Measurements from ENCODE around the gene RAB11B. TPM values are rescaled to one million over a fixed set of nuclear protein-coding genes. Genes with fewer than 3 reads are reported as not detected.

Gene RAB11B
- total and polyA plus RNA-seq, 2 of the 13 experiments (the other 11 are each of a cell fraction or from before 2014, with no cell fraction given) = 6.0 to 28.4 TPM

- TF ChIP-seq PAXIP1 (CRISPR knock-in tag; conservative IDR thresholded peaks at IDR 0.05) (0 out of 2 replicates have a peak, but pooled peaks have one; percentile 16), KAT2B (IDR thresholded peaks at IDR 0.05; ENCODE audit: borderline replicate concordance, low read depth, low read length) (no peak), PCBP1 (IDR thresholded peaks at IDR 0.05; ENCODE audit: borderline replicate concordance, low read depth, low read length) (0 out of 2 replicates have a peak, but pooled peaks have one; percentile 52), POLR2G (IDR thresholded peaks at IDR 0.05; ENCODE audit: low read depth, low read length) (0 out of 2 replicates have a peak, but pooled peaks have one; percentile 14), BRF2 (CRISPR knock-in tag; IDR thresholded peaks at IDR 0.05) (no peak), ZNF558 (CRISPR knock-in tag; IDR thresholded peaks at IDR 0.05; ENCODE audit: borderline replicate concordance) (no peak), ZKSCAN8 (CRISPR knock-in tag; IDR thresholded peaks at IDR 0.05; ENCODE audit: borderline replicate concordance) (no peak), PTBP1 (IDR thresholded peaks at IDR 0.05; ENCODE audit: low read depth, low read length, poor library complexity, severe bottlenecking) (no peak), SKI (IDR thresholded peaks at IDR 0.05; ENCODE audit: partially characterized antibody) (peak; percentile 43), CEBPG (CRISPR knock-in tag; IDR thresholded peaks at IDR 0.05) (0 out of 2 replicates have a peak, but pooled peaks have one; percentile 17), ZBTB8A (CRISPR knock-in tag; IDR thresholded peaks at IDR 0.05; ENCODE audit: borderline replicate concordance, low read depth) (no peak), AGO2 (optimal IDR thresholded peaks at IDR 0.05; ENCODE audit: low read depth, low read length) (peak; percentile 57), ZNF263 (CRISPR knock-in tag; IDR thresholded peaks at IDR 0.05) (0 out of 2 replicates have a peak, but pooled peaks have one; percentile 13), ZNF24 (IDR thresholded peaks at IDR 0.05) (peak; percentile 89), RARA (CRISPR knock-in tag; IDR thresholded peaks at IDR 0.05) (peak; percentile 45; the same call in 1 of the 2 replicates)
Measured at GRCh38 chr19:8367327-8368001, 22.7 kb upstream of the RAB11B start (continued).
